Esophagus (tissue), 2 donors: Measurements from ENCODE around the gene B3GNT7. TPM values are rescaled to one million over a fixed set of nuclear protein-coding genes. Genes with fewer than 3 reads are reported as not detected.
"Not testable (repeated sequence)": the region's sequence is repeated elsewhere in the genome, so short reads cannot be mapped to it uniquely, and the experiment has no call there.

Source experiments
- H3K27ac ChIP-seq, 2 donors: one replicate each; pipeline ENCODE4 v1.5.1; 2013; ENCODE audit warnings: low read depth in 2 of 2, mild to moderate bottlenecking in 2 of 2, inconsistent platforms in 1 of 2, low read length in 1 of 2, moderate library complexity in 1 of 2
- H3K27me3 ChIP-seq, 2 donors: one replicate each; pipeline ENCODE4 v1.6.1; 2013; ENCODE audit warnings: low read length in 2 of 2, control low read depth in 1 of 2, mild to moderate bottlenecking in 1 of 2; ENCODE audit not compliant: insufficient read depth in 2 of 2, control insufficient read depth in 1 of 2
- H3K36me3 ChIP-seq, 2 donors: one replicate each; pipeline ENCODE4 v1.6.1; 2013; ENCODE audit warnings: low read length in 1 of 2; ENCODE audit not compliant: control insufficient read depth in 2 of 2, insufficient read depth in 2 of 2
- H3K4me1 ChIP-seq, 2 donors: one replicate each; pipeline ENCODE4 v1.6.1; 2013; ENCODE audit warnings: low read length in 1 of 2; ENCODE audit not compliant: control insufficient read depth in 2 of 2, insufficient read depth in 2 of 2
- H3K4me3 ChIP-seq, 2 donors: one replicate each; pipeline ENCODE4 v1.5.1; 2013; ENCODE audit warnings: low read length in 2 of 2, mild to moderate bottlenecking in 2 of 2, low read depth in 1 of 2, moderate library complexity in 1 of 2
- H3K9me3 ChIP-seq, 2 donors: one replicate each; pipeline ENCODE4 v1.6.1; 2013; ENCODE audit warnings: mild to moderate bottlenecking in 2 of 2, low read depth in 1 of 2, low read length in 1 of 2, moderate library complexity in 1 of 2; ENCODE audit not compliant: control insufficient read depth in 2 of 2, insufficient read depth in 1 of 2
- WGBS, 2 donors: extraction: QIAGEN DNeasy Blood & Tissue Kit; methylation state at CpG; one replicate each; pipeline ENCODE4 v1.1.7; 2013; 5-methylcytosine and 5-hydroxymethylcytosine counted together
- polyA plus RNA-seq, 2 donors: library from polyadenylated mRNA; stranded (reverse); fragments of 200-250 nt; gene quantifications; one replicate each; pipeline ENCODE4 v1.2.3, GENCODE V29; 2013
- donor health status: healthy with polysubstance abuse.
- donor health status: Bipolar disorder and iron deficiency.

The B3GNT7 gene
- polyA plus RNA-seq, 2 donors = 1.6 to 1.9 TPM

- Histone ChIP-seq H3K4me1 (peaks cover 0 to 6% of the 10 kb centered on the region in 2 donors), H3K27me3 (peaks cover 0 to 6% of the 10 kb centered on the region in 2 donors), H3K9me3 (no peaks in the 10 kb centered on the region), H3K36me3 (no peaks in the 10 kb centered on the region), H3K27ac (no peak overlapping the region), H3K4me3 (no peak overlapping the region)
- 84 to 91% methylated on average over 21 to 23 of the region's 23 CpGs for WGBS, 2 donors
Observed at GRCh38 chr2:231399046-231399852, 3.7 kb downstream of the B3GNT7 start.

DNA sequence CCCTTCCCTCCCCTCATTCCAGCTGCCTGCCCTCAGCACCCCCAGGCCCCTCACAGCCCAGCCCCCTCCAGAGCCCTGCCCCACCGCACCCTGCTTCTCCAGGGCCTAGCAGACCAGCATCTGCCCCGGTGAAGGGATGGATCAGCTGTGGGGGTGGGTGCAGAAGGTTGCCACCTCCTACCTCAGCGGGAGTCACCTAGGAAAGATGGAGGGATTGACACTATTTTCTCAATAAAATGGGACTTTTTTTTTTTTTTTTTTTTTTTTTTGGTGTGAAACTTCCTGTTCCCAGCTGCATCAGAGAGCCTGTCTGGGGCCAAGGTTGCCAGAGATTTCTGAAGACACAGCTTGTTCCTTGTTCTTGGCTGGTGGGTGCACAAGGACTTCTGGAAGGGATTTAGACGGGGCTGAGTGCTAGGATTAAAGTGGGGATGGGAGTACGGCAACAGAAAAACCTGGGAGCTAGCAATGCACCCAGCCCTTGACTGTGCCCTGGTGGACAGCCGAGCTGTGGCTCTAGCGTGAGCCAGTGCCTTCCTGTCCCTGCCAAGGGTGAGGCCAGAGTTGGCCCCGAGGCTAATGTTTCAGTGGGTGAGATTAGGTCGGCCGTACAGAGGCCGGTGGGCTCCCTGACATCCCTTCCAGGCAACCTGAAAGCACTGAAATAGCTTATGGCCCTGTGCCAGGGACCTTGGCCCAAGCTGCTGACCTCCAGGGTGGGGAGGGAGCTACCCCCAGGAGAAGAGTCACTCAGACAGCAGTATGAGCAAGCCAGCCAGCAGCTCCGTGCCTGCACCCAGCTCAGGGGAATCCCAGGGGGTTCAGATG is 4.6 kb downstream of the B3GNT7 start:
- Histone ChIP-seq H3K9me3 (no peaks in the 10 kb centered on the region), H3K27me3 (peaks cover 0 to 6% of the 10 kb centered on the region in 2 donors), H3K4me3 (no peak overlapping the region), H3K4me1 (peaks cover 0 to 5% of the 10 kb centered on the region in 2 donors), H3K27ac (no peak overlapping the region), H3K36me3 (no peaks in the 10 kb centered on the region)
- WGBS, 2 donors = 33 to 42% methylated on average over 12 of the region's 12 CpGs

- H3K36me3 ChIP-seq, H3K9me3 ChIP-seq, H3K4me1 ChIP-seq, H3K27ac ChIP-seq, H3K27me3 ChIP-seq, H3K4me3 ChIP-seq: not testable (repeated sequence)
- 47 to 58% methylated on average over 8 of the region's 8 CpGs for WGBS, 2 donors
Observed at GRCh38 chr2:231400681-231401080, 5.2 kb downstream of the B3GNT7 start.

- H3K27ac ChIP-seq, H3K27me3 ChIP-seq, H3K9me3 ChIP-seq, H3K4me1 ChIP-seq, H3K36me3 ChIP-seq, H3K4me3 ChIP-seq: not testable (repeated sequence)
- WGBS, 2 donors = 88 to 90% methylated on average over 23 of the region's 23 CpGs
Observed at GRCh38 chr2:231401101-231401500, 5.6 kb downstream of the B3GNT7 start.

DNA sequence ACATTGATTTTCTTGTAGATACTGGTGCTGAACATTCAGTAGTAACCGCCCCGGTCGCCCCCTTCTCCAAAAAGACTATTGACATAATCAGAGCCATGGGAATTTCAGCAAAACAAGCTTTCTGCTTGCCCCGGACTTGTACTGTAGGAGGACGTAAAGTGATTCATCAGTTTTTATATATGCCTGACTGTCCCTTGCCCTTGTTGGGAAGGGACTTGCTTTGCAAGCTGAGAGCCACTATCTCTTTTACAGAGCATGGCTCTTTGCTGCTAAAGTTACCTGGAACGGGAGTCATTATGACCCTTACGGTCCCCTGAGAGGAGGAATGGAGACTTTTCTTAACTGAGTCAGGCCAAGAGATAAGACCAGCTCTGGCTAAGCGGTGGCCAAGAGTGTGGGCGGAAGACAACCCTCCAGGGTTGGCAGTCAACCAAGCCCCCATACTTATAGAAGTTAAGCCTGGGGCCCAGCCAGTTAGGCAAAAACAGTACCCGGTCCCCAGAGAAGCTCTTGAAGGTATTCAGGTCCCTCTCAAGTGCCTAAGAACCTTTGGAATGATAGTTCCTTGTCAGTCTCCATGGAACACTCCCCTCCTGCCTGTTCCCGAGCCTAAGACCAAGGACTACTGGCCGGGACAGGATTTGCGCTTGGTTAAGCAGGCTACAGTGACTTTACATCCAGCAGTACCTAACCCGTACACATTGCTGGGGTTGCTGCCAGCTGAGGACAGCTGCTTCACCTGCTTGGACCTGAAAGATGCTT is 8.1 kb downstream of the B3GNT7 start:
- H3K36me3 ChIP-seq, H3K9me3 ChIP-seq, H3K27me3 ChIP-seq, H3K4me1 ChIP-seq, H3K27ac ChIP-seq, H3K4me3 ChIP-seq: not testable (repeated sequence)
- WGBS, 2 donors = 63 to 67% methylated on average over 14 of the region's 14 CpGs

DNA sequence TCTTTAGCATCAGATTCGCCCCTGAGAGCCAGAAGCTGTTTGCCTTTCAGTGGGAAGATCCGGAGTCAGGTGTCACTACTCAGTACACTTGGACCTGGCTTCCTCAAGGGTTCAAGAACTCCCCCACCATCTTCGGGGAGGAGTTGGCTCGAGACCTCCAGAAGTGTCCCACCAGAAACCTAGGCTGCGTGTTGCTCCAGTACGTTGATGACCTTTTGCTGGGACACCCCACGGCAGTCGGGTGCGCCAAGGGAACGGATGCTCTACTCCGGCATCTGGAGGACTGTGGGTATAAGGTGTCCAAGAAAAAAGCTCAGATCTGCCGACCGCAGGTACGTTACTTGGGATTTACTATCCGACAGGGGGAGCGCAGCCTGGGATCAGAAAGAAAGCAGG is 8.7 kb downstream of the B3GNT7 start:
- H3K4me3 ChIP-seq = not testable (repeated sequence)

DNA sequence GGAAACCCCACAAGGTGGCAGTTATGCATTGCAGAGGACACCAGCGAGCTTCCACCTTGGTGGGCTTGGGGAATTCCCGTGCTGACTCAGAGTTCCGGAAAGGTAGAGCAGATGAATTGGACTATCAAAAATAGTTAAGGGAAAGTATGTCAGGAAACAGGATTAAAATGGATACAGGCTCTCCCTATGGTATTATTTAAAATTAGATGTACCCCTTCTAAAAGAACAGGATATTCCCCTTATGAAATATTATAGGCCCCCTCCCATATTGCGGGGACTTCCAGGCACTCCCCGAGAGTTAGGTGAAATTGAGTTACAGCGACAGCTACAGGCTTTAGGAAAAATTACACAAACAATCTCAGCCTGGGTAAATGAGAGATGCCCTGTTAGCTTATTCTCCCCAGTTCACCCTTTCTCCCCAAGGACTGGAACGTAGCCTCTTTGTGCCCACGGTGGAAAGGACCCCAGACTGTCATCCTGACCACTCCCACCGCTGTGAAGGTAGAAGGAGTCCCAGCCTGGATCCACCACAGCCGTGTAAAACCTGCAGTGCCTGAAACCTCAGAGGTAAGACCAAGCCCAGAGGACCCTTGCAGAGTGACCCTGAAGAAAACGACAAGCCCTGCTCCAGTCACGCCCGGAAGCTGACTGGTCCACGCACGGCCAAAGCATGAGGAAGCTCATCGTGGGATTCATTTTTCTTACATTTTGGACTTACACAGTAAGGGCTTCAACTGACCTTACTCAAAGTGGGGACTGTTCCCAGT is 10.3 kb downstream of the B3GNT7 start:
- not testable (repeated sequence) for H3K4me1 ChIP-seq, H3K4me3 ChIP-seq, H3K9me3 ChIP-seq, H3K27me3 ChIP-seq, H3K27ac ChIP-seq, H3K36me3 ChIP-seq
- 19 to 21% methylated on average over 16 of the region's 16 CpGs for WGBS, 2 donors

More for the DNA sequence above, 8.7 kb downstream of the B3GNT7 start:
- H3K36me3 ChIP-seq, H3K9me3 ChIP-seq, H3K4me1 ChIP-seq, H3K27me3 ChIP-seq, H3K27ac ChIP-seq: not testable (repeated sequence)
- WGBS, 2 donors = 69 to 79% methylated on average over 16 of the region's 16 CpGs

GRCh38 chr2:231407686-231408085 is 12.2 kb downstream of the B3GNT7 start:
- WGBS, 2 donors = 49 to 66% methylated on average over 5 of the region's 5 CpGs
- not testable (repeated sequence) for H3K27ac ChIP-seq, H3K27me3 ChIP-seq, H3K4me3 ChIP-seq, H3K36me3 ChIP-seq, H3K9me3 ChIP-seq, H3K4me1 ChIP-seq

- not testable (repeated sequence) for H3K4me1 ChIP-seq, H3K9me3 ChIP-seq, H3K27me3 ChIP-seq, H3K4me3 ChIP-seq, H3K27ac ChIP-seq, H3K36me3 ChIP-seq
- WGBS, 2 donors = 82 to 83% methylated on average over 9 of the region's 9 CpGs
Observed at GRCh38 chr2:231408304-231408703, 12.8 kb downstream of the B3GNT7 start.
